Cardiac muscle cell (in vitro differentiated cells and primary cell): ENCODE results near the gene CDHR1. TPM values are rescaled to one million over a fixed set of nuclear protein-coding genes. Genes with fewer than 3 reads are reported as not detected.

Experiments used
- DNase-seq, 2 donors: peaks; one replicate each; pipeline versions ENCODE4 v3.0.0 to v3.0.0-alpha.2; 2010 to 2017; ENCODE audit warnings: low read depth in 1 of 2, low spot score in 1 of 2
- H3K27ac ChIP-seq: fragments of 200-600 bp; sonication (generic); 2 replicates; pipeline ENCODE4 v1.5.1; 2016
- H3K27me3 ChIP-seq: fragments of 200-600 bp; sonication (generic); 2 replicates; pipeline ENCODE4 v1.6.0; 2016; ENCODE audit warnings: control low read depth
- H3K36me3 ChIP-seq: fragments of 200-600 bp; sonication (generic); 2 replicates; pipeline ENCODE4 v1.5.1; 2016; ENCODE audit warnings: control low read depth
- H3K4me1 ChIP-seq: fragments of 200-600 bp; sonication (generic); 2 replicates; pipeline ENCODE4 v1.8.1; 2017; ENCODE audit warnings: low read depth, mild to moderate bottlenecking, mixed run types
- H3K4me3 ChIP-seq: fragments of 200-600 bp; sonication (generic); 2 replicates; pipeline ENCODE4 v1.5.1; 2016; ENCODE audit warnings: mild to moderate bottlenecking
- H3K9me3 ChIP-seq: fragments of 200-600 bp; sonication (generic); 2 replicates; pipeline ENCODE4 v1.5.1; 2017; ENCODE audit warnings: low read depth, mild to moderate bottlenecking, control low read depth
- CTCF ChIP-seq: IDR thresholded peaks from 2 replicates; pipeline ENCODE4 v1.5.1; 2012; ENCODE audit warnings: low read depth, mild to moderate bottlenecking, low read length
- polyA plus RNA-seq: library from polyadenylated mRNA; unstranded; fragments of >200 nt; fragmentation: Nextera tagmentation; extraction: Ambion mirVana; gene quantifications from 2 replicates; pipeline ENCODE4 v1.2.1, GENCODE V29; 2016
- total RNA-seq: library from RNA; depleted of rRNA; stranded (reverse); fragments of >200 nt; gene quantifications from 2 replicates; pipeline ENCODE4 v1.2.3, GENCODE V29; 2016

Gene CDHR1
- total and polyA plus RNA-seq, 2 experiments from 2014 or later, result 0.12 to 0.59 TPM

GRCh38 chr10:84204122-84204521, 9.8 kb downstream of the CDHR1 start:
- peak; percentile 36 for TF ChIP-seq CTCF

GRCh38 chr10:84204610-84205009, 10.3 kb downstream of the CDHR1 start:
- H3K36me3 ChIP-seq, result no peaks in the 10 kb centered on the region
- peaks cover 17% of the 10 kb centered on the region for H3K27me3 ChIP-seq
- no peak overlapping the region for H3K27ac ChIP-seq
- no peaks in the 10 kb centered on the region for H3K4me1 ChIP-seq
- H3K4me3 ChIP-seq, result no peak overlapping the region
- H3K9me3 ChIP-seq, result no peaks in the 10 kb centered on the region
- no peak for DNase-seq
- no peak for TF ChIP-seq CTCF

More at GRCh38 chr10:84204122-84204521, 9.8 kb downstream of the CDHR1 start:
- no peak overlapping the region for H3K27ac ChIP-seq
- no peaks in the 10 kb centered on the region for H3K36me3 ChIP-seq
- no peak overlapping the region for H3K4me3 ChIP-seq
- H3K9me3 ChIP-seq, result no peaks in the 10 kb centered on the region
- DNase-seq, result no peak
- no peaks in the 10 kb centered on the region for H3K4me1 ChIP-seq
- peaks cover 17% of the 10 kb centered on the region for H3K27me3 ChIP-seq

GRCh38 chr10:84205049-84205852, 10.9 kb downstream of the CDHR1 start:
- Histone ChIP-seq H3K4me3 (no peak overlapping the region), H3K27me3 (peaks cover 17% of the 10 kb centered on the region), H3K36me3 (no peaks in the 10 kb centered on the region), H3K4me1 (no peaks in the 10 kb centered on the region), H3K9me3 (no peaks in the 10 kb centered on the region), H3K27ac (no peak overlapping the region)
- TF ChIP-seq CTCF, result peak; percentile 86
- peak; percentile 53 to 55 for DNase-seq

DNA sequence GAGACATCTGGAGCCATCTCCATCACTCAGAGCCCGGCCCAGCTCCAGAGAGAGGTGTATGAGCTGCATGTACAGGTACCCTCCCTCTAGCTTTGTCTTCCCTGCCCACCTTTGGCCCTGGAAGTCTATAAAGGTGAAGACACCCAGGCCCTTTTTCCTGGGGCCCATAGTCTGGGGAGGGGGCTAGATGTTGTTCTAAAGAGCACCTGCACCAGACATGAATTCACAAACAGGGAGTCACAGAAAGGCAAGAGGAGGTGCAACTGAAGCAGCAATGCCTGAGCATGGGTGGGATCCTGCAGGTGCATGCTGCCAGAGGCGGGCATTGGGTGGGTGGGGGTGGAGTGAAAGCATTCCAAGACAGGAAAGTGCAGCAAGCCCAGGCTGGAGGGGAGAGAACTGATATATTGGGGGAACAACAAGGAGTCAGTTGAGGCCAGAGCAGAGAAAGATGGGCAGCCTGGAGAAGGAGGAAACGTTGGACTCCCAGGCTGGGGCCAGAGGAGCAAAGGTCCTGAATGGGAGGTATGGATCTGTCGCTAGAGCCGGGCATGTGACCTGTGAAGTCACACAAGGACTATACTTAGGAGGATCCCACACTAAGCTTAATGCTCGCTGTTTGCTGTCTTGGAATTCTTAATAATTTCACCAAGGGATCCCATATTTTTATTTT, 11.7 kb downstream of the CDHR1 start:
- no peaks in the 10 kb centered on the region for H3K9me3 ChIP-seq
- no peak overlapping the region for H3K27ac ChIP-seq
- TF ChIP-seq CTCF, result no peak
- no peaks in the 10 kb centered on the region for H3K4me1 ChIP-seq
- DNase-seq, result no peak
- no peak overlapping the region for H3K4me3 ChIP-seq
- H3K27me3 ChIP-seq, result peaks cover 17% of the 10 kb centered on the region
- H3K36me3 ChIP-seq, result no peaks in the 10 kb centered on the region

GRCh38 chr10:84208023-84208422, 13.7 kb downstream of the CDHR1 start:
- H3K27ac ChIP-seq, result no peak overlapping the region

More at GRCh38 chr10:84208023-84208422, 13.7 kb downstream of the CDHR1 start:
- Histone ChIP-seq H3K4me1 (no peaks in the 10 kb centered on the region), H3K27me3 (peaks cover 17% of the 10 kb centered on the region), H3K36me3 (no peaks in the 10 kb centered on the region), H3K9me3 (no peaks in the 10 kb centered on the region), H3K4me3 (no peak overlapping the region)
- DNase-seq, result no peak
- no peak for TF ChIP-seq CTCF
